ENCODE results near the gene ITPR1. TPM values are rescaled to one million over a fixed set of nuclear protein-coding genes. Genes with fewer than 3 reads are reported as not detected.

ITPR1 gene
- total and polyA plus RNA-seq, 4 donors: 9.3 to 43.7 (median 20.9) TPM

GRCh38 chr3:4642611-4643010 lies 149.5 kb downstream of the ITPR1 start:
- Histone ChIP-seq H3K4me3 (ENCODE audit: low read depth, low read length) (no peak overlapping the region), H3K36me3 (ENCODE audit: control insufficient read depth, insufficient read depth, low read length) (no peaks in the 10 kb centered on the region), H3K27me3 (ENCODE audit: control insufficient read depth, insufficient read depth, low read length) (no peaks in the 10 kb centered on the region), H3K4me1 (ENCODE audit: control insufficient read depth, insufficient read depth, low read length) (peaks cover 4% of the 10 kb centered on the region), H3K27ac (ENCODE audit: low read depth, low read length) (no peak overlapping the region), H3K9me3 (ENCODE audit: control insufficient read depth, insufficient read depth, low read length) (no peaks in the 10 kb centered on the region)
- WGBS (ENCODE audit: insufficient coverage): 34% methylated on average over 4 of the region's 8 CpGs
- DNase-seq (ENCODE audit: low read depth in 4 of 6, low spot score in 6 of 6): peak in 2 of 6 donors; percentile 45 to 46

- DNase-seq (ENCODE audit: low read depth in 4 of 6, low spot score in 6 of 6): no peak
- Histone ChIP-seq H3K9me3 (ENCODE audit: control insufficient read depth, insufficient read depth, low read length) (no peaks in the 10 kb centered on the region), H3K4me3 (ENCODE audit: low read depth, low read length) (no peak overlapping the region), H3K27ac (ENCODE audit: low read depth, low read length) (no peak overlapping the region), H3K27me3 (ENCODE audit: control insufficient read depth, insufficient read depth, low read length) (no peaks in the 10 kb centered on the region), H3K36me3 (ENCODE audit: control insufficient read depth, insufficient read depth, low read length) (no peaks in the 10 kb centered on the region), H3K4me1 (ENCODE audit: control insufficient read depth, insufficient read depth, low read length) (peaks cover 4% of the 10 kb centered on the region)
- 91% methylated on average over 7 of the region's 9 CpGs for WGBS (ENCODE audit: insufficient coverage)
Observed at GRCh38 chr3:4643904-4644547, 150.9 kb downstream of the ITPR1 start.

GRCh38 chr3:4644951-4645350 lies 151.8 kb downstream of the ITPR1 start:
- Histone ChIP-seq H3K4me3 (ENCODE audit: low read depth, low read length) (no peak overlapping the region), H3K36me3 (ENCODE audit: control insufficient read depth, insufficient read depth, low read length) (no peaks in the 10 kb centered on the region), H3K27me3 (ENCODE audit: control insufficient read depth, insufficient read depth, low read length) (no peaks in the 10 kb centered on the region), H3K9me3 (ENCODE audit: control insufficient read depth, insufficient read depth, low read length) (no peaks in the 10 kb centered on the region), H3K27ac (ENCODE audit: low read depth, low read length) (no peak overlapping the region), H3K4me1 (ENCODE audit: control insufficient read depth, insufficient read depth, low read length) (peaks cover 4% of the 10 kb centered on the region)
- 79% methylated on average over 3 of the region's 3 CpGs for WGBS (ENCODE audit: insufficient coverage)
- no peak for DNase-seq (ENCODE audit: low read depth in 4 of 6, low spot score in 6 of 6)

DNA sequence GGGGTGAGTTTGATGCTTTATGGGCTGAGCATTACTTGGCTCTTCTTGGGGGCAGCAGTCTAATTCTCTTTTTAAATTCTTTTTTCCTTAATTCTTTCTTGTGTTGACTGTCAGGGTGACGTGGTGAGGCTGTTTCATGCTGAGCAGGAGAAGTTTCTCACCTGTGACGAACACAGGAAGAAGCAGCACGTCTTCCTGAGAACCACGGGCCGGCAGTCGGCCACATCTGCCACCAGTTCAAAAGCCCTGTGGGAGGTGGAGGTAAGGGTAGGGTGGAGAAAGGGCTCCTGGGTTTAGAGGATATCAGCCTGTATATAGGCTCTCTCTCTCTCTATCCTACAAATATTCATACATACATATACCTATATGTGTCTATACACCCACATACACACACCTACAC lies 152.3 kb downstream of the ITPR1 start:
- DNase-seq (ENCODE audit: low read depth in 4 of 6, low spot score in 6 of 6): no peak
- 96% methylated on average over 3 of the region's 6 CpGs for WGBS (ENCODE audit: insufficient coverage)
- H3K9me3 ChIP-seq (ENCODE audit: control insufficient read depth, insufficient read depth, low read length): no peaks in the 10 kb centered on the region
- H3K27me3 ChIP-seq (ENCODE audit: control insufficient read depth, insufficient read depth, low read length): no peaks in the 10 kb centered on the region
- no peak overlapping the region for H3K4me3 ChIP-seq (ENCODE audit: low read depth, low read length)
- no peak overlapping the region for H3K27ac ChIP-seq (ENCODE audit: low read depth, low read length)
- peaks cover 4% of the 10 kb centered on the region for H3K4me1 ChIP-seq (ENCODE audit: control insufficient read depth, insufficient read depth, low read length)
- H3K36me3 ChIP-seq (ENCODE audit: control insufficient read depth, insufficient read depth, low read length): no peaks in the 10 kb centered on the region

- no peak for DNase-seq (ENCODE audit: low read depth in 4 of 6, low spot score in 6 of 6)
- no CpG with 5 or more reads among the region's 2 CpGs for whole genome bisulfite sequencing (ENCODE audit: insufficient coverage)
- no peaks in the 10 kb centered on the region for H3K9me3 ChIP-seq (ENCODE audit: control insufficient read depth, insufficient read depth, low read length)
- no peaks in the 10 kb centered on the region for H3K27me3 ChIP-seq (ENCODE audit: control insufficient read depth, insufficient read depth, low read length)
- no peak overlapping the region for H3K27ac ChIP-seq (ENCODE audit: low read depth, low read length)
- no peaks in the 10 kb centered on the region for H3K4me1 ChIP-seq (ENCODE audit: control insufficient read depth, insufficient read depth, low read length)
- H3K36me3 ChIP-seq (ENCODE audit: control insufficient read depth, insufficient read depth, low read length): no peaks in the 10 kb centered on the region
- H3K4me3 ChIP-seq (ENCODE audit: low read depth, low read length): no peak overlapping the region
Observed at GRCh38 chr3:4647411-4647810, 154.3 kb downstream of the ITPR1 start.

DNA sequence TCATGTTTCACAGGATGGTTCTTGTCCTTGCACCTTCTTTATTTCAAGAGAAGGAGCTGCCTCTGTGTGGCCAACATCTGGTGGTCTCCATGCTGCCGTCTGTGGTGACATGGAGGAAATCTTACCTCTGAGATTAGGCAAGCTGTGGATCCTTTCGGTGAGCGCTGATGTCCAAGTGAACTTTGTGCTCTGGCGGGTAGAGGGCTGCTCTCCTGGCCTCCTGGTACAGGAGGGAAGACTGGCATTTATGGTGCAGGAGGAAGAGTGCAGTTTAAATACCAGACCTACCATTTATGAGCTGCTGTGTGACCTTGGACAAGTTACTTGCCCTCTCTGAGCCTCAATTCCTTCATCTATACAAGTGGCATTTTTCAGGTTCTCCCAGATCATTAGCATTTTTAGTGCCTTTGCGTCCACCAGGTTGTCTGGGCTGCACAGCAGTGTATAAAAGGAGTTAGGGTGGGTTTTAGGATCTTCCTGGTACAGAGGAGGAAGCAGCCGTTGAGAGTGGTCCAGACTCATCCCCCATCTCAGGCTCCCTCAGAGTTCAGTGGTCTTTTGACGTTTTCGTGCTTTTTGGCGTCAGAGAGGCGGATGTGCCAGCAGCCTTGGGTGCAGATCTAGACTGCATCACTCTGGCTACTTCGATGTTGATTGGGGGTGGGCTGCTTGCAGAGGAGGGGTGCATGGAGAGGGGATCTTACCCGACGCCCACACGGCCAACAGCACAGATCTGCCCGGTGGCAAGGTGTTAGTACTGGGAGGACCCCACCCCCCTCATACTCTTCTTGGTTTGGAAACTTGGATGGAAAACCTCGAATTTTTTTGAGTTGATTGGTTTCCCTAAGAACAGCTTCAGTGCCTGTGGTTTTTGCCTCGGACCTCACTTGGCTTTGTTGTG lies 162.2 kb downstream of the ITPR1 start:
- DNase-seq (ENCODE audit: low read depth in 4 of 6, low spot score in 6 of 6): no peak
- H3K27me3 ChIP-seq (ENCODE audit: control insufficient read depth, insufficient read depth, low read length): no peaks in the 10 kb centered on the region
- WGBS (ENCODE audit: insufficient coverage): 67% methylated on average over 8 of the region's 17 CpGs
- H3K9me3 ChIP-seq (ENCODE audit: control insufficient read depth, insufficient read depth, low read length): no peaks in the 10 kb centered on the region
- no peak overlapping the region for H3K4me3 ChIP-seq (ENCODE audit: low read depth, low read length)
- H3K4me1 ChIP-seq (ENCODE audit: control insufficient read depth, insufficient read depth, low read length): peaks cover 5% of the 10 kb centered on the region
- no peaks in the 10 kb centered on the region for H3K36me3 ChIP-seq (ENCODE audit: control insufficient read depth, insufficient read depth, low read length)
- no peak overlapping the region for H3K27ac ChIP-seq (ENCODE audit: low read depth, low read length)

- H3K27ac ChIP-seq (ENCODE audit: low read depth, low read length): no peak overlapping the region
- WGBS (ENCODE audit: insufficient coverage): 10% methylated on average over 5 of the region's 6 CpGs
- peaks cover 5% of the 10 kb centered on the region for H3K4me1 ChIP-seq (ENCODE audit: control insufficient read depth, insufficient read depth, low read length)
- H3K4me3 ChIP-seq (ENCODE audit: low read depth, low read length): no peak overlapping the region
- DNase-seq (ENCODE audit: low read depth in 4 of 6, low spot score in 6 of 6): peak in 5 of 6 donors; percentile 65 to 95 (median 75)
- no peaks in the 10 kb centered on the region for H3K27me3 ChIP-seq (ENCODE audit: control insufficient read depth, insufficient read depth, low read length)
- no peaks in the 10 kb centered on the region for H3K36me3 ChIP-seq (ENCODE audit: control insufficient read depth, insufficient read depth, low read length)
- no peaks in the 10 kb centered on the region for H3K9me3 ChIP-seq (ENCODE audit: control insufficient read depth, insufficient read depth, low read length)
Observed at GRCh38 chr3:4656059-4656458, 162.9 kb downstream of the ITPR1 start.

DNA sequence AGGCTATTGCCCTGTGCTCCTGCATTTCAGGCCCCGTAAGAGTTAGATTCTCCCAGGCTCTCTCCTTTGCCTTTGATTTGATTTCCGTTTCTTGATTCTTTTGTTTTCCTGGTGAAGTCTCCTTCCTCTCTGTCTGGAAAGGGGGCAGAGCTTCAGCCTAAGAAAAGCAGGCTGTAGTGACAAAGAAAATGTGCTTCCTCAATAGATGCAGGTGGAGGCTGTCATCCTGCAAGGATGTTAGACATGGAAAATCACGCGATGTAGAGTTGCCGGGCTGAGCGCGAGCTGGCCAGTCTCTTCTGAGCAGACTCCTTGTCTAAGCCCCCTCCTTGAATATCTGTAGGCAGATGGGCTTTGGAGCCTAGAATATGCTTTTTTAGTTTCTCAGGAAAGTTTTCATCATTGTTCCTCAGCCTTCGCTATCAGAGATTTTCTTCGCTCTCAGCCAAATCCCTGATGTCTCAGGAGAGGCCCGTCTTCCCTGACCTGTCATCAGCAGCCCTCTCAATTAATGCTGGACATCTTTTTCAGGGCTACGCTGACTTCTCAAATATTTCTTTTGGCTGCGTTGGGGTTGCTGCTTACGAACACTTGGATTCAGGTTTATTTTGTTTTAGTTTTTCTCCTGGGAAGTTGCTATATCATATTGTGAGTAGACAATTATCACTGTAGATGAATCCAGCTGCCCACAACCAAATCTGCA lies 163.6 kb downstream of the ITPR1 start:
- peak in 1 of 6 donors; percentile 38 for DNase-seq (ENCODE audit: low read depth in 4 of 6, low spot score in 6 of 6)
- no peaks in the 10 kb centered on the region for H3K9me3 ChIP-seq (ENCODE audit: control insufficient read depth, insufficient read depth, low read length)
- no peak overlapping the region for H3K27ac ChIP-seq (ENCODE audit: low read depth, low read length)
- peaks cover 5% of the 10 kb centered on the region for H3K4me1 ChIP-seq (ENCODE audit: control insufficient read depth, insufficient read depth, low read length)
- H3K36me3 ChIP-seq (ENCODE audit: control insufficient read depth, insufficient read depth, low read length): no peaks in the 10 kb centered on the region
- no peak overlapping the region for H3K4me3 ChIP-seq (ENCODE audit: low read depth, low read length)
- whole genome bisulfite sequencing (ENCODE audit: insufficient coverage): 73% methylated on average over 8 of the region's 13 CpGs
- H3K27me3 ChIP-seq (ENCODE audit: control insufficient read depth, insufficient read depth, low read length): no peaks in the 10 kb centered on the region

DNA sequence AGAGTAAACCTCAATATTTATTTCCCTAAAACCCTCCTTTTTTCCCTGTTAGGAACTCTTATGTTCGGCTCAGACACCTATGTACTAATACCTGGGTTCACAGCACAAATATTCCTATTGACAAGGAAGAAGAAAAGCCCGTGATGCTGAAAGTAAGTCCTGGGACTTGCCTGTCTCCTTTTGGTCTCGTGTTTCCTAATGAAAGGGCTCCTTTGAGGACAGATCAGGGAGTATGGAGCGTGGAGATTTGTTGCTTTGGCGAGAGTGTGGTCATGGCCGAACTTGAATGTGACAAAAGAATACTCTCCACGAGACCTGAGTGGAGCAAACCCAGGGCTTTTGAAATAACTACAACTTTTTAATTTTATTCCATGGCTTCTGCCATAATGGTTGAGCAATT lies 167.8 kb downstream of the ITPR1 start:
- no CpG with 5 or more reads among the region's 7 CpGs for WGBS (ENCODE audit: insufficient coverage)
- no peaks in the 10 kb centered on the region for H3K36me3 ChIP-seq (ENCODE audit: control insufficient read depth, insufficient read depth, low read length)
- H3K9me3 ChIP-seq (ENCODE audit: control insufficient read depth, insufficient read depth, low read length): no peaks in the 10 kb centered on the region

More for the DNA sequence above, 167.8 kb downstream of the ITPR1 start:
- Histone ChIP-seq H3K27ac (ENCODE audit: low read depth, low read length) (no peak overlapping the region), H3K4me3 (ENCODE audit: low read depth, low read length) (no peak overlapping the region), H3K27me3 (ENCODE audit: control insufficient read depth, insufficient read depth, low read length) (no peaks in the 10 kb centered on the region), H3K4me1 (ENCODE audit: control insufficient read depth, insufficient read depth, low read length) (peaks cover under 1% of the 10 kb centered on the region)
- no peak for DNase-seq (ENCODE audit: low read depth in 4 of 6, low spot score in 6 of 6)
